Stimulated activated CD4-positive, alpha-beta T cell treated with anti-CD3 and anti-CD28 coated beads, TNF-alpha, amount 100 ng/mL, for 48 hours (primary cell): ENCODE results near the gene CAMK1G.
A peak's percentile ranks its signal among the peaks of the same experiment; 100 is the strongest.

Source experiments
- DNase-seq, 3 donors: peaks; one replicate each; pipeline ENCODE4 v3.0.0-alpha.2; 2020; ENCODE audit warnings: low read depth in 3 of 3

CAMK1G gene

GRCh38 chr1:209635850-209636249 lies 52.3 kb downstream of the CAMK1G start:
- no peak for DNase-seq

DNA sequence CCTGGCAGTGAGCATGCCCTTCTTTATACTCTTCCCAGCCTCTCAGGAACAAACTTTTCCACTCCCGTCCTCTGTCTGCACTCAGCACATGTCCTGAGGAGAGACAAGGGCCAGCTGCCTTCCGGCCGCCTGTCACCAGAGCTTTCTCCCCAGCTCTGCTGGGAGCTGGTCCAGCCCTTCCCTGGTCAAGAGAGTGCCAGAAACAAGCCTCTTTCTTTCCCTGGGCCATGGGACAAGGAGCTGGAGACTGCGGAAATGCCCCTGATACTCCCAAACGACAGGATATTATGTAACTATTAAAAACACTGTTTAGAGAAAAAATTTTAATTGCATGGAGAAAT lies 58.3 kb downstream of the CAMK1G start:
- DNase-seq: no peak

- no peak for DNase-seq
Observed at GRCh38 chr1:209642816-209643215, 59.3 kb downstream of the CAMK1G start.

DNA sequence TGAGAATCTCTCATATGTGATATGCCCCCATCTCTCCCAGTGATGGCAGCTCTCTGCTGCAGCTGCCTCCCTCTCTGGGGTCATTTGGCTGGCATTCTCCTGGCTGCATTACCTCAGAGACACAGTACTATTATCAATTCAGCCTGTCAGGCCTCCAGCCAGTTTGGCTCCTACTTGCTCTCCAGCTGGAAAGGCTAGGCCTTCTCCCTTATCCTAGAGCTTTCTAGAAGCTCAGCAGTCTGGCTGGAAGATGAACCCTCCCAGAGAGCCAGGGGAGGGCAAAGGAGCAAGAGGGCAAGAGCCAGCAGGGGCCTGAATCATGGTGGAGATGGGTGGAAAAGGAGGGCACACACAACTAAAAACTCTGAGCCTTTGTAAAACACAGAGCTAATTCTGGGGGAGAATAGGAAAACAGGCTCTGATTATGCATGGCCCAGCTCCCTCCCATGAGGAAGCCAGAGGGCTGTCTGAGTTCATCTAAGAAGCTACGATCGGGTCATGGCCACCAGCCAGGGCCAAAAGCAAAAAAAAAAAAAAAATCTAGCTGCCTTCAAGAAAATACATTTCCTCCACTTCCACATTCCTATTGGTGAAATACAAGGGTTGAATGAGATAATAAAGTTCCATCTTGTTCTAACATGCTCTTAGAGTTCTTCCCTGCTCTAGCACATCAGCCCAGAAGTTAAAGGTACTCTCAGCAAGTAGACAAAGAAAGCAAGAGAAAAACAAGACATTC lies 59.9 kb downstream of the CAMK1G start:
- no peak for DNase-seq

GRCh38 chr1:209645574-209646452 lies 62.3 kb downstream of the CAMK1G start:
- DNase-seq: no peak

- no peak for DNase-seq
Observed at GRCh38 chr1:209646558-209646957, 63.0 kb downstream of the CAMK1G start.

- no peak for DNase-seq
Observed at GRCh38 chr1:209647156-209647555, 63.6 kb downstream of the CAMK1G start.

DNA sequence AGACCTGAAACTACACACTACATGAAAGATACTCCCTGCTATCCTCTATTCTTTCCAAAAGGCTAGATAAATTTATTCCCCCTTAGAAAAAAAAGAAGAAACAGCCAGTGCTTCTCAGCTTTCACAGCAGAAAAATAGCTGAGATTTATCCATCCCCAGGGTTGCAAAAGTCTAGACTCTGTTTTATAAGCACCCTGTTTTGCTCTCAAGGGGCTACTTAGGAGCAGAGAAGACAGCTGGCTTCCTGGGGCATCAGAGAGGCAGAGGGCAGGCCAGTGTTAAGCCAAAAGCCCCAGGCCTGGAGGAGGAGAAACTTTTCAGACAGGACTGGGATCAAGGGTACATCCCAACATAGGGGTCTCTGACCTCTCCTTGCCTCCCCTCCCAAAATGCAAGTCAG lies 64.8 kb downstream of the CAMK1G start:
- DNase-seq: no peak

DNA sequence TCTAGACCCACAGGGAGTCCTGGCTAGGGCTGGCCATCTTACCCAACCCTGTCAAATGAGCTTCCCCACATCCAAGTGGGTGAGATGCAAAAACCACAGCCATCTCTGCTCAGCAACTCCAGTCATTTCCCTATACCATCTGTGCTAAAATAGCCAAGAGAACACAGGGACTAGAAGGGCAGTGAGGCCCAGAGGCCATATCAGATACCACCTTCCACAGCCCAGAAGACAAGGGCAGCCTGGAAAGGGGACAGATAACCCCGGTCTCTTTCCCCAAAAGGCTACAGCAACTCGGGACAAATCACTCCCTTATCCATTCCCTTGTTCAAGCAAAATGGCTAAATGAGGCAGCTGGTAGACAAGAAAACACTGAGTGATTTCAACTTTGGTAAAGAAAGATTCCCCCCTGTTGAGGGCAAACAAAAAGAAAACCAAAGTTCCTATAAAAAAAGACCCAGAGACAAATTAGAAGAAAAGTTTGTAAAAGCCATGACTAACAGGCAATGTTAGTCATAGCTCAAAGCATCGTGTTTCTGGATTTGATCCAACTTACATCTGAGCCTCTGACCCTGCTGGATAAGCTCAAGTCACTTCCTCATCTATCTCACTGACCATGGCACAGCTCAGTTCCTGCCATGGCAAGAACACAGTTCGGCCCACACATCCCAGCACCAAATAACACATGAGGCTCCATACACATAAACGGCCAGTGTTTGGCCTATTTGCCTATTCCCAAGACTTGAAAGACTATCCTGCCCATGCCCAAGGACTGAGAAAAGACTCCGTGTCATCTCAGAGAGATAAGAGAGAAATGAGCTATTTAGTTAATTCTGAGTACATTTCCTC lies 65.6 kb downstream of the CAMK1G start:
- no peak for DNase-seq

DNA sequence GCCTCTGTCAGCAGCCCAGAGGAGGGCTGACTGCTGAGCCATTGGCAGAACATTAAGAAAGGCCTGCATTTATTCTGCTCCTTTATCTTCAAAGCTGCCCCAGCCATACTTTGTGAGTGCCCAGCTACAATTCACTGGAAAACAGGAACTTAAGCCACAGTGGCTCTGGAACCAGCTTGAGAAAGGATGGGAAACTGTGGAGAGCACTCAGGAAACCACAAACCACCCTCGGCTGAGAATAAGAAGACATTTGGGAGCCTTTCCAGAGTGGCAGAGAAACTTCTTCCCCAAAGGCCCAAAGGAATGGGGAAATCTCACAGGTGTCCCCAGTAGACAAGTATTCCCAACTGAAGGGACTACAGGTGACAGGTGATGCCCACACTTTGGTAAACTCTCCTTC lies 66.9 kb downstream of the CAMK1G start:
- no peak for DNase-seq

DNA sequence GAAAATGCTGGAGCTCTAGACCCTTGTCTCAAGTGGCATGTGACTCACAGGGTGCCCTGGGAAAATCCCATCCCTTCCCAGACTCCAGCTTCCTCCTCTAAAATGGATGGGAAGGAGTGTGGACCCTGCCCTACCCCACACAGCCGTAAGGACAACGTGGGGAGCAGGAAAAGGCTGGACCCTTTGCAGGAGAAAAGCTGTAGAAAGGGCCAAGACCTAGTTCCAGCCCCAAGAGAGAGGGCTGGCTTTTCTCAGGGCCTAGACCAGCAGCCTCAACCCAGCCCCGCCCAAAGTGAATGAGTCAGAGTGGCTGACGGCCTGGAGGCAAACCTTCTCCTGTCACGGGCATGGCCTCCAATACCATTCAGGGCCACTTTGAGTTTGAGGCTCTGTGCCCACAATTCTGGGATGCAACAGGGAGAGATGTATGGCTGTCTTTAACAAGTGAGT lies 67.6 kb downstream of the CAMK1G start:
- peak; percentile 49 to 76 (median 64) for DNase-seq

GRCh38 chr1:209652121-209652735 lies 68.7 kb downstream of the CAMK1G start, which contains the start of gene LAMB3:
LAMB3 (minus strand) TSS chr1:209652425; CDS start chr1:209650944, 1,481 bp downstream.
- DNase-seq: no peak

GRCh38 chr1:209652873-209653401 lies 69.4 kb downstream of the CAMK1G start:
- DNase-seq: peak; percentile 34 to 63 (median 53)

DNA sequence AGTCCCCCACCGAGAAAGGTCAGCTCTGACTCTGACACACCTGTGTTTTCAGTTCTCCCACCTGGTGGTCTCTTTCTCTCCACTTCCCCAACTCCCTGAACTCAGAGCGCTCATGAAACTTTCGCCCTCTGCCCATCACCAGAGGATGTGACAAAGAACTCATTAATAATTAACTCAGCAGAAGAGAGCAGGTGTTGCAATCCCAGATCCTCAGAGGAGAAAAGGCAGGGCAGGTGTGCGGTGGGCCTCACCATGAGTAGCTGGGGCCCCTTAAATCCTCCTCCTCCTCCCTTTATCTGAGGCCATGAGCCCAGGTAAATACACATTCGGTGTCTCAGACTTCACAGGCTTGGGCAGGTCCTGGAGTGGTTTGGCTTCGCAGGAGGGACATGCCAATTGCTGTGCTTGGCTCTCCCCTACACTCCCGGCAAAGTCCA lies 70.4 kb downstream of the CAMK1G start:
- no peak for DNase-seq

- no peak for DNase-seq
Observed at GRCh38 chr1:209655411-209656231, 72.1 kb downstream of the CAMK1G start.

DNA sequence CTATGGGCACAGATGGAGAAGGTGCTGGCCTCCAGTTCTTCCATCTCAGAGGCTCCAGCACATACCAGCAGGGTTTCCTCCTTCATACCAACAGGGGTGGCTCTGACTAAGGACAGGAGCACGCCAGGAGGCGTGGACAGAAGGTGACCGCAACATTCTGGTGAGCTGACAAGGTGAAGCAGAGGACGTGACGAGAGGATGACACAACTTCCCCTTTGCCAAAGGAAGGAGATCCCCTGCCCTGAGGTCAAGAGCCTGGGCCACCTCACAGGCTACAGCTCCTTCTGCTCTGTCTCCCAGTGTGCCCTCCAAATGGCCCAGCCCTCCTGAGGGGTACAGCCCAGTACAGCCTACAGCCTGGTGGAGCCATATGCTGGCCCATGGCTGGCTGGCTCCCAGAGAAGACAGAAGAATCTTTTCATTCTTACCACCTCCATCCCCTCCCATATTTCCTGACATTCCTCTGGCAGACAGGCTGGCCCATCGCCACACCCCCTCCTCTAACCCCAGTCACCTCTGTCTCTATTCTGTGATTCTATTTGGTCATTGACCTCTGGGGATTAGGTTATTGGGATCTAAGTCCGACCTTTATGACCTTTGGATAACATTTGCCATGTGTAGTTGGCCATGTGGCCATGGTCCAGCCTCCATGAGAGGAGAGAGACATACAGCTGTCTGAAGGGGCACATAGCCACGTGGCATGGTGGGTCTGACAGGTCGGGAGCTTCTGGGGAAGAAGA lies 73.8 kb downstream of the CAMK1G start:
- no peak for DNase-seq

DNA sequence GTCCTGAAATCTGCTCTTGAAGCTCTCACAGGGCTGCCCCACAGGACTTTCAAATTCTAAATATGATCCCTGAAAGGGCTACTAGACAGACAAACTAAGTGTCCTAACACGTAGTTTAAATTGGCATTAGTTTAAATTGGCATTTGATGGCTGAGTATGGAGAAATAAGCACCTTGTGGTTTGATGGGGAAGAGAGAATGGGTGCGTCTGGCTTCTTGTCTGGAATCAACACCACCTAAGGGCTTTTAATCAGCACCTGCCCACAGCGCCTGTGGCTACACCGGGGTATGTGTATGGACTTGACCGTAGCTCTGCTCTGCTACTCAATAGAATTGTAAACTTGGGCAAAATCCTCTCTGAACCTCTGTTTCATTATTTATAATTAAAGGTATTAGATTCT lies 74.4 kb downstream of the CAMK1G start:
- no peak for DNase-seq

GRCh38 chr1:209659909-209660308 lies 76.4 kb downstream of the CAMK1G start:
- DNase-seq: no peak

GRCh38 chr1:209661071-209661470 lies 77.6 kb downstream of the CAMK1G start:
- no peak for DNase-seq

GRCh38 chr1:209662879-209663327 lies 79.4 kb downstream of the CAMK1G start:
- no peak for DNase-seq
